ENCODE data around the gene CD302. TPM values are rescaled to one million over a fixed set of nuclear protein-coding genes. Genes with fewer than 3 reads are reported as not detected.
"Not testable (repeated sequence)": the region's sequence is repeated elsewhere in the genome, so short reads cannot be mapped to it uniquely, and the experiment has no call there.

Gene CD302
- total RNA-seq, 1 donor from 2014 or later: 0.41 TPM

GRCh38 chr2:159735648-159736047, 62.4 kb downstream of the CD302 start:
- H3K36me3 ChIP-seq (ENCODE audit: insufficient read depth, low read length): peaks cover 39% of the 10 kb centered on the region
- no peak overlapping the region for H3K4me3 ChIP-seq (ENCODE audit: insufficient read depth, low read depth, low read length)
- H3K4me3 Mint-ChIP-seq (ENCODE audit: unreplicated experiment): no peak overlapping the region
- H3K79me2 ChIP-seq (ENCODE audit: insufficient read depth, low read length): peaks cover 98% of the 10 kb centered on the region
- FAIRE-seq (no peak), DNase-seq (ENCODE audit: low read depth) (no peak)
- H3K27me3 ChIP-seq (ENCODE audit: insufficient read depth, low read length): no peaks in the 10 kb centered on the region
- H3K27ac ChIP-seq (ENCODE audit: low read depth, low read length): peak overlapping the region; percentile 33
- no peaks in the 10 kb centered on the region for H3K27me3 Mint-ChIP-seq (ENCODE audit: low read depth, unreplicated experiment)
- H3K9me3 Mint-ChIP-seq (ENCODE audit: unreplicated experiment): no peaks in the 10 kb centered on the region
- peak overlapping the region; percentile 41 for H3K27ac Mint-ChIP-seq (ENCODE audit: unreplicated experiment)
- peaks cover 31% of the 10 kb centered on the region for H3K4me1 Mint-ChIP-seq (ENCODE audit: low read depth, unreplicated experiment)
- no peaks in the 10 kb centered on the region for H3K9me3 ChIP-seq (ENCODE audit: insufficient read depth, low read depth, low read length)
- no peak for TF ChIP-seq EZH2 (IDR thresholded peaks at IDR 0.05; ENCODE audit: insufficient read depth, low read length)
- TF ChIP-seq, protein P1, sequence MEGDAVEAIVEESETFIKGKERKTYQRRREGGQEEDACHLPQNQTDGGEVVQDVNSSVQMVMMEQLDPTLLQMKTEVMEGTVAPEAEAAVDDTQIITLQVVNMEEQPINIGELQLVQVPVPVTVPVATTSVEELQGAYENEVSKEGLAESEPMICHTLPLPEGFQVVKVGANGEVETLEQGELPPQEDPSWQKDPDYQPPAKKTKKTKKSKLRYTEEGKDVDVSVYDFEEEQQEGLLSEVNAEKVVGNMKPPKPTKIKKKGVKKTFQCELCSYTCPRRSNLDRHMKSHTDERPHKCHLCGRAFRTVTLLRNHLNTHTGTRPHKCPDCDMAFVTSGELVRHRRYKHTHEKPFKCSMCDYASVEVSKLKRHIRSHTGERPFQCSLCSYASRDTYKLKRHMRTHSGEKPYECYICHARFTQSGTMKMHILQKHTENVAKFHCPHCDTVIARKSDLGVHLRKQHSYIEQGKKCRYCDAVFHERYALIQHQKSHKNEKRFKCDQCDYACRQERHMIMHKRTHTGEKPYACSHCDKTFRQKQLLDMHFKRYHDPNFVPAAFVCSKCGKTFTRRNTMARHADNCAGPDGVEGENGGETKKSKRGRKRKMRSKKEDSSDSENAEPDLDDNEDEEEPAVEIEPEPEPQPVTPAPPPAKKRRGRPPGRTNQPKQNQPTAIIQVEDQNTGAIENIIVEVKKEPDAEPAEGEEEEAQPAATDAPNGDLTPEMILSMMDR (IDR thresholded peaks at IDR 0.05; ENCODE audit: insufficient read depth, low read depth, low read length): no peak
- peak overlapping the region; percentile 4 for H3K4me2 ChIP-seq (ENCODE audit: low read length)
- no peak overlapping the region for H2AFZ ChIP-seq (ENCODE audit: low read depth, low read length)
- peak overlapping the region; percentile 0 for H3K9ac ChIP-seq (ENCODE audit: low read length)
- peaks cover 6% of the 10 kb centered on the region for H3K4me1 ChIP-seq (ENCODE audit: insufficient read depth, low read length)
- peaks cover 24% of the 10 kb centered on the region for H3K36me3 Mint-ChIP-seq (ENCODE audit: low read depth, unreplicated experiment)
- peaks cover 84% of the 10 kb centered on the region for H4K20me1 ChIP-seq (ENCODE audit: insufficient read depth, low read length)

GRCh38 chr2:159728629-159729028, 69.4 kb downstream of the CD302 start:
- Histone ChIP-seq H3K27me3 (ENCODE audit: insufficient read depth, low read length) (no peaks in the 10 kb centered on the region), H3K36me3 (ENCODE audit: insufficient read depth, low read length) (peaks cover 31% of the 10 kb centered on the region), H3K27ac (ENCODE audit: low read depth, low read length) (no peak overlapping the region), H3K79me2 (ENCODE audit: insufficient read depth, low read length) (peaks cover 98% of the 10 kb centered on the region), H3K4me2 (ENCODE audit: low read length) (no peak overlapping the region), H4K20me1 (ENCODE audit: insufficient read depth, low read length) (peaks cover 83% of the 10 kb centered on the region), H3K4me1 (ENCODE audit: insufficient read depth, low read length) (no peaks in the 10 kb centered on the region), H2AFZ (ENCODE audit: low read depth, low read length) (no peak overlapping the region), H3K4me3 (ENCODE audit: insufficient read depth, low read depth, low read length) (no peak overlapping the region), H3K9me3 (ENCODE audit: insufficient read depth, low read depth, low read length) (no peaks in the 10 kb centered on the region), H3K9ac (ENCODE audit: low read length) (no peak overlapping the region)
- FAIRE-seq: peak; percentile 52
- peaks cover 4% of the 10 kb centered on the region for H3K9me3 Mint-ChIP-seq (ENCODE audit: unreplicated experiment)
- no peaks in the 10 kb centered on the region for H3K27me3 Mint-ChIP-seq (ENCODE audit: low read depth, unreplicated experiment)
- peaks cover 13% of the 10 kb centered on the region for H3K4me1 Mint-ChIP-seq (ENCODE audit: low read depth, unreplicated experiment)
- peaks cover 21% of the 10 kb centered on the region for H3K36me3 Mint-ChIP-seq (ENCODE audit: low read depth, unreplicated experiment)
- no peak for TF ChIP-seq EZH2 (IDR thresholded peaks at IDR 0.05; ENCODE audit: insufficient read depth, low read length)
- TF ChIP-seq, protein P1 (IDR thresholded peaks at IDR 0.05; ENCODE audit: insufficient read depth, low read depth, low read length): no peak
- no peak overlapping the region for H3K4me3 Mint-ChIP-seq (ENCODE audit: unreplicated experiment)
- DNase-seq (ENCODE audit: low read depth): no peak
- no peak overlapping the region for H3K27ac Mint-ChIP-seq (ENCODE audit: unreplicated experiment)

DNA sequence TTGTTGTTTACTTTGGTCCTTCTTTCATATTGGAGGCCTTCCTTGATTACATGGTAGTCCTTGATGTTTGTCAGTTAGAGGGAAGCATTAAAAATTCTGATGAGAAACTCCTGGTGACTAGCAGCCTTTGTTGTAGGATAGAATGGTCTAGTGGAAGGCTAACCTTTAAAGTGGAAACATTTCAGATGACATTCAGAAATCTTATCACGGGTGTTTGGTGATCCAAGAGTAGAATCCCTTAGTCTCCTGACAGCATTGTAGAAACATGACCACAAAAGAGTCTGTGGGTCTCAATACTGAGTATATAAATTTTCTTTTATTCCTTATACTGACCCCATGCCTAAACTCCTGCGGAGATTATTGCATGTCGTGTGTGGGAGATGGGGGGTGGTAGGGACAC, 72.3 kb downstream of the CD302 start:
- Histone ChIP-seq H3K4me1 (ENCODE audit: insufficient read depth, low read length) (no peaks in the 10 kb centered on the region), H3K4me3 (ENCODE audit: insufficient read depth, low read depth, low read length) (no peak overlapping the region), H4K20me1 (ENCODE audit: insufficient read depth, low read length) (peaks cover 99% of the 10 kb centered on the region), H3K9me3 (ENCODE audit: insufficient read depth, low read depth, low read length) (no peaks in the 10 kb centered on the region), H3K79me2 (ENCODE audit: insufficient read depth, low read length) (peaks cover 100% of the 10 kb centered on the region), H3K9ac (ENCODE audit: low read length) (no peak overlapping the region), H3K27me3 (ENCODE audit: insufficient read depth, low read length) (no peaks in the 10 kb centered on the region), H3K4me2 (ENCODE audit: low read length) (no peak overlapping the region), H2AFZ (ENCODE audit: low read depth, low read length) (no peak overlapping the region), H3K36me3 (ENCODE audit: insufficient read depth, low read length) (peaks cover 24% of the 10 kb centered on the region), H3K27ac (ENCODE audit: low read depth, low read length) (no peak overlapping the region)
- Mint-ChIP-seq H3K36me3 (ENCODE audit: low read depth, unreplicated experiment) (peaks cover 23% of the 10 kb centered on the region), H3K9me3 (ENCODE audit: unreplicated experiment) (peaks cover 6% of the 10 kb centered on the region), H3K27me3 (ENCODE audit: low read depth, unreplicated experiment) (no peaks in the 10 kb centered on the region), H3K4me1 (ENCODE audit: low read depth, unreplicated experiment) (peaks cover 29% of the 10 kb centered on the region), H3K4me3 (ENCODE audit: unreplicated experiment) (no peak overlapping the region), H3K27ac (ENCODE audit: unreplicated experiment) (no peak overlapping the region)
- TF ChIP-seq EZH2 (IDR thresholded peaks at IDR 0.05; ENCODE audit: insufficient read depth, low read length): no peak
- TF ChIP-seq, protein P1 (IDR thresholded peaks at IDR 0.05; ENCODE audit: insufficient read depth, low read depth, low read length): no peak
- FAIRE-seq (no peak), DNase-seq (ENCODE audit: low read depth) (no peak)

DNA sequence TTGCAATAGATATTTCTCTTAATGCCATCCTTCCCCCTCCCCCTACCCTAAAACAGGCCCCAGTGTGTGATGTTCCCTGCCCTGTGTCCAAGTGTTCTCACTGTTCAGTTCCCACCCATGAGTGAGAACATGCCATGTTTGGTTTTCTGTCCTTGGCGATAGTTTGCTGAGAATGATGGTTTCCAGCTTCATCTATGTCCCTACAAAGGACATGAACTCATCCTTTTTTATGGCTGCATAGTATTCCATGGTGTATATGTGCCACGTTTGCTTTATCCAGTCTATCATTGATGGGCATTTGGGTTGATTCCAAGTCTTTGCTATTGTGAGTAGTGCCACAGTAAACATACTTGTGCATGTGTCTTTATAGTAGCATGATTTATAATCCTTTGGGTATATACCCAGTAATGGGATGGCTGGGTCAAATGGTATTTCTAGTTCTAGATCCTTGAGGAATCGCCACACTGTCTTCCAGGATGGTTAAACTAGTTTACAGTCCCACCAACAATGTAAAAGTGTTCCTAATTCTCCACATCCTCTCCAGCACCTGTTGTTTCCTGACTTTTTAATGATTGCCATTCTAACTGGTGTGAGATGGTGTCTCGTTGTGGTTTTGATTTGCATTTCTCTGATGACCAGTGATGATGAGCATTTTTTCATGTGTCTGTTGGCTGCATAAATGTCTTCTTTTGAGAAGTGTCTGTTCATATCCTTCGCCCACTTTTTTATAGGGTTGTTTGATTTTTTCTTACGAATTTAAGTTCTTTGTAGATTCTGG, 73.0 kb downstream of the CD302 start:
- not testable (repeated sequence) for H3K27me3 ChIP-seq (ENCODE audit: insufficient read depth, low read length); DNase-seq (ENCODE audit: low read depth); H3K4me3 Mint-ChIP-seq (ENCODE audit: unreplicated experiment); H3K4me2 ChIP-seq (ENCODE audit: low read length); H3K4me3 ChIP-seq (ENCODE audit: insufficient read depth, low read depth, low read length); H3K9ac ChIP-seq (ENCODE audit: low read length); H3K27ac ChIP-seq (ENCODE audit: low read depth, low read length); H2AFZ ChIP-seq (ENCODE audit: low read depth, low read length); FAIRE-seq; H3K9me3 Mint-ChIP-seq (ENCODE audit: unreplicated experiment); H3K4me1 ChIP-seq (ENCODE audit: insufficient read depth, low read length); H3K9me3 ChIP-seq (ENCODE audit: insufficient read depth, low read depth, low read length); H3K27me3 Mint-ChIP-seq (ENCODE audit: low read depth, unreplicated experiment)
- peaks cover 100% of the 10 kb centered on the region for H4K20me1 ChIP-seq (ENCODE audit: insufficient read depth, low read length)
- peaks cover 34% of the 10 kb centered on the region for H3K4me1 Mint-ChIP-seq (ENCODE audit: low read depth, unreplicated experiment)
- peaks cover 26% of the 10 kb centered on the region for H3K36me3 Mint-ChIP-seq (ENCODE audit: low read depth, unreplicated experiment)
- peaks cover 25% of the 10 kb centered on the region for H3K36me3 ChIP-seq (ENCODE audit: insufficient read depth, low read length)
- H3K79me2 ChIP-seq (ENCODE audit: insufficient read depth, low read length): peaks cover 100% of the 10 kb centered on the region
- H3K27ac Mint-ChIP-seq (ENCODE audit: unreplicated experiment): peak overlapping the region; percentile 58

Measured in astrocyte (in vitro differentiated cells and primary cell).